ENCODE data around the gene MGAT4D.
"Not testable (repeated sequence)": the region's sequence is repeated elsewhere in the genome, so short reads cannot be mapped to it uniquely, and the experiment has no call there.

Gene MGAT4D

GRCh38 chr4:140497747-140498636, at the start of gene MGAT4D:
Gene MGAT4D, minus strand, starts transcription at chr4:140498293. Its CDS starts 71 bp downstream, at chr4:140498222.
- DNase-seq = no peak

- no peak for DNase-seq
Observed at GRCh38 chr4:140533951-140534480, 35.9 kb upstream of the MGAT4D start.

GRCh38 chr4:140529434-140529833, 31.3 kb upstream of the MGAT4D start:
- no peak for DNase-seq

- DNase-seq = peak; percentile 98
Observed at GRCh38 chr4:140523857-140524742, 26.0 kb upstream of the MGAT4D start, which contains the start of gene ELMOD2. Gene ELMOD2, plus strand, starts transcription at chr4:140524168. Its CDS starts 1,261 bp downstream, at chr4:140525429.

- DNase-seq = no peak
Observed at GRCh38 chr4:140523370-140523856, 25.3 kb upstream of the MGAT4D start.

- no peak for DNase-seq
Observed at GRCh38 chr4:140515423-140515822, 17.3 kb upstream of the MGAT4D start.

- not testable (repeated sequence) for DNase-seq
Observed at GRCh38 chr4:140513765-140514164, 15.7 kb upstream of the MGAT4D start.

- no peak for DNase-seq
Observed at GRCh38 chr4:140504261-140504660, 6.2 kb upstream of the MGAT4D start.

GRCh38 chr4:140499391-140499790, 1.3 kb upstream of the MGAT4D start:
- no peak for DNase-seq

GRCh38 chr4:140497405-140497746, 717 bp downstream of the MGAT4D start:
- no peak for DNase-seq

- no peak for DNase-seq
Observed at GRCh38 chr4:140485939-140486338, 12.2 kb downstream of the MGAT4D start.

- no peak for DNase-seq
Observed at GRCh38 chr4:140483445-140483844, 14.6 kb downstream of the MGAT4D start.

- no peak for DNase-seq
Observed at GRCh38 chr4:140472156-140472555, 25.9 kb downstream of the MGAT4D start.

GRCh38 chr4:140469791-140470733, 28.0 kb downstream of the MGAT4D start:
- no peak for DNase-seq

GRCh38 chr4:140466146-140466545, 31.9 kb downstream of the MGAT4D start:
- no peak for DNase-seq

GRCh38 chr4:140463614-140464013, 34.5 kb downstream of the MGAT4D start:
- DNase-seq = no peak

GRCh38 chr4:140463182-140463581, 34.9 kb downstream of the MGAT4D start:
- no peak for DNase-seq

GRCh38 chr4:140450352-140450751, 47.7 kb downstream of the MGAT4D start:
- no peak for DNase-seq

- DNase-seq = no peak
Observed at GRCh38 chr4:140448830-140449229, 49.3 kb downstream of the MGAT4D start.

GRCh38 chr4:140448162-140448561, 49.9 kb downstream of the MGAT4D start:
- DNase-seq = no peak

- not testable (repeated sequence) for DNase-seq
Observed at GRCh38 chr4:140444347-140444746, 53.7 kb downstream of the MGAT4D start.

GRCh38 chr4:140439644-140440142, 58.4 kb downstream of the MGAT4D start:
- DNase-seq = no peak

Data from CD4-positive, alpha-beta T cell treated with Interleukin-6 for 4 hours (primary cell).